Nephron (organoid): ENCODE measurements around the gene CEP19.
A peak's percentile ranks its signal among the peaks of the same experiment; 100 is the strongest.
"Not testable (repeated sequence)": the region's sequence is repeated elsewhere in the genome, so short reads cannot be mapped to it uniquely, and the experiment has no call there.

Source experiments
- H3K27ac Mint-ChIP-seq, 3 experiments: 2 replicates each; pipeline ENCODE4 v1.8.0; 2020; ENCODE audit warnings: mixed read lengths in 3 of 3, mild to moderate bottlenecking in 2 of 3, moderate library complexity in 1 of 3
- H3K27me3 Mint-ChIP-seq: 2 replicates; pipeline ENCODE4 v1.8.0; 2021; ENCODE audit warnings: low read depth, mild to moderate bottlenecking, moderate library complexity, mixed read lengths
- H3K36me3 Mint-ChIP-seq: 2 replicates; pipeline ENCODE4 v1.8.0; 2020; ENCODE audit warnings: low read depth, mixed read lengths
- H3K4me1 Mint-ChIP-seq: 2 replicates; pipeline ENCODE4 v1.8.0; 2020; ENCODE audit warnings: mixed read lengths
- H3K4me3 Mint-ChIP-seq, 3 experiments: 2 replicates each; pipeline ENCODE4 v1.8.0; 2020; ENCODE audit warnings: mild to moderate bottlenecking in 3 of 3, mixed read lengths in 3 of 3, moderate library complexity in 2 of 3
- H3K9me3 Mint-ChIP-seq: 2 replicates; pipeline ENCODE4 v1.8.0; 2020; ENCODE audit warnings: mixed read lengths
- TF ChIP-seq, protein P1 (sequence below), 3 experiments: fragments of 200-600 bp; sonication (generic); IDR thresholded peaks; one replicate each; pipeline ENCODE4 v1.5.0; 2021; ENCODE audit warnings: antibody characterized with exemption in 3 of 3; ENCODE audit not compliant: unreplicated experiment in 3 of 3

The CEP19 gene

DNA sequence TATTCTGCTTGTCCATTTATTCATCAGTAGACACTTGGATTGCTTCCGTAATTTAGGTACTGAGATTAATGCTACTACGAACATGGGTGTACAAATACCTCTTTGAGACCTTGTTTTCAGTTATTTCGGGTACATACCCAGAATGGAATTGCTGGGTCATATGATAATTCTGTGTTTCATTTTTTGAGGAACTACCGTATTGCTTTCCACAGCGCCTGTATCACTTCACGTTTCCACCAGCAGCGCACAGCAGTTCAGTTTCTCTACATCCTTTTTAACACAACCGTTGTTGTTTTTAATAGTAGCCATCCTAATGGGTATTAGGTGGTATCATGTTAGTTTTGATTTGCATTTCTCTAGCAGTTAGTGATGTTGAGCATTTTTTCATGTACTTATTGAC is 37.1 kb upstream of the CEP19 start:
- TF ChIP-seq, protein P1, sequence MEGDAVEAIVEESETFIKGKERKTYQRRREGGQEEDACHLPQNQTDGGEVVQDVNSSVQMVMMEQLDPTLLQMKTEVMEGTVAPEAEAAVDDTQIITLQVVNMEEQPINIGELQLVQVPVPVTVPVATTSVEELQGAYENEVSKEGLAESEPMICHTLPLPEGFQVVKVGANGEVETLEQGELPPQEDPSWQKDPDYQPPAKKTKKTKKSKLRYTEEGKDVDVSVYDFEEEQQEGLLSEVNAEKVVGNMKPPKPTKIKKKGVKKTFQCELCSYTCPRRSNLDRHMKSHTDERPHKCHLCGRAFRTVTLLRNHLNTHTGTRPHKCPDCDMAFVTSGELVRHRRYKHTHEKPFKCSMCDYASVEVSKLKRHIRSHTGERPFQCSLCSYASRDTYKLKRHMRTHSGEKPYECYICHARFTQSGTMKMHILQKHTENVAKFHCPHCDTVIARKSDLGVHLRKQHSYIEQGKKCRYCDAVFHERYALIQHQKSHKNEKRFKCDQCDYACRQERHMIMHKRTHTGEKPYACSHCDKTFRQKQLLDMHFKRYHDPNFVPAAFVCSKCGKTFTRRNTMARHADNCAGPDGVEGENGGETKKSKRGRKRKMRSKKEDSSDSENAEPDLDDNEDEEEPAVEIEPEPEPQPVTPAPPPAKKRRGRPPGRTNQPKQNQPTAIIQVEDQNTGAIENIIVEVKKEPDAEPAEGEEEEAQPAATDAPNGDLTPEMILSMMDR (IDR thresholded peaks at IDR 0.05; ENCODE audit: unreplicated experiment in 3 of 3) = no peak
- H3K4me1 Mint-ChIP-seq = no peaks in the 10 kb centered on the region
- H3K4me3 Mint-ChIP-seq = no peak overlapping the region
- no peaks in the 10 kb centered on the region for H3K27me3 Mint-ChIP-seq
- H3K36me3 Mint-ChIP-seq = peaks cover 73% of the 10 kb centered on the region
- no peak overlapping the region for H3K27ac Mint-ChIP-seq
- H3K9me3 Mint-ChIP-seq = peaks cover 18% of the 10 kb centered on the region

DNA sequence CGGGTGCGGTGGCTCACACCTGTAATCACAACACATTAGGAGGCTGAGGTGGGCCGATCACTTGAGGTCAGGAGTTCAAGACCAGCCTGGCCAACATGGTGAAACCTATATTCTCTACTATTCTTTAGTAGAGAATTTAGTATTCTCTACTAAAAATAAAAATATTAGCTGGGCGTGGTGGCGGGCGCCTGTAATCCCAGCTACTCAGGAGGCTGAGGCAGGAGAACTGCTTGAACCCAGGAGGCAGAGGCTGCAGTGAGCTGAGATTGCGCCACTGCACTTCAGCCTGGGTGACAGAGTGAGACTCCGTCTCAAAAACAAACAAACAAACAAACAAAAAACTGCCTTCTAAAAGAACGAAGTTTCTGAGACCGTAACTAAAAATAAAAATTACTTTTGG is 31.5 kb upstream of the CEP19 start:
- Mint-ChIP-seq H3K36me3 (peaks cover 38% of the 10 kb centered on the region), H3K4me1 (peaks cover 16% of the 10 kb centered on the region)
- not testable (repeated sequence) for H3K27ac Mint-ChIP-seq, H3K27me3 Mint-ChIP-seq, H3K9me3 Mint-ChIP-seq, H3K4me3 Mint-ChIP-seq

DNA sequence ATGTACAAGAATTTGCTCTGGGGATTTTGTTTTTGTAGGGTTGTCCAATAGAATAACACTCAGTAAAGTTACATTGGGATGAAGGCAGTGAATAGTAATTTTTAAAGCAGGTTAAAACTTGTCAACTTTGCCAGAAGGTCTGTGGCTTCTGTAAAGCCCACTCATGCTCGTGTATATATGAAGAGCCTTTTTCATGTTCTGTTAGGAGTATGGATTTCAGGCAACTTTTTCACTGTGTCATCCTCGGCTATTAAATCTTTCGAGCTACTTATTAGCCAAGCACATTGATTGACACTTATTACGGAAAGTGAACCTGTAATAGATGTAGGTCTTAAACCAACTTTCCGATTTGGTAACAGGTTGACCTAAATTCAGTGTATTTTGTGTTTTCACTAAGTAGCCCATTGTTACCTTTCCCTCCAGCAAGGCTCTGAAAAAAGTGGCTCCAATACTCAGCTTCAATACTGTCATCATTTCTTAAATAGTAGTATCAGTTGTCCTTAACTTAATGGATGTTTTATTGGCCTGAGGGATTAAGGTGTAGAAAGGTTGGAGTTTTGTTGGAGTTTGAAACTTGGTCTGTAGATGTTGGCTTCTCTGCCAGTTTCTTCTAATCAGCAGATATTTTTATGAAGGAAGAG is 29.3 kb upstream of the CEP19 start:
- H3K4me1 Mint-ChIP-seq = peaks cover 16% of the 10 kb centered on the region
- peak overlapping the region; percentile 93 to 99 (median 99) for H3K27ac Mint-ChIP-seq
- peaks cover 5% of the 10 kb centered on the region for H3K9me3 Mint-ChIP-seq
- peaks cover 39% of the 10 kb centered on the region for H3K36me3 Mint-ChIP-seq
- peak overlapping the region; percentile 95 to 99 (median 96) for H3K4me3 Mint-ChIP-seq
- TF ChIP-seq, protein P1 (IDR thresholded peaks at IDR 0.05; ENCODE audit: unreplicated experiment in 3 of 3) = no peak
- H3K27me3 Mint-ChIP-seq = no peaks in the 10 kb centered on the region

GRCh38 chr3:196740481-196741248 is 28.6 kb upstream of the CEP19 start:
- TF ChIP-seq, protein P1 (IDR thresholded peaks at IDR 0.05; ENCODE audit: unreplicated experiment in 3 of 3) = no peak
- H3K9me3 Mint-ChIP-seq = peaks cover 5% of the 10 kb centered on the region
- H3K27me3 Mint-ChIP-seq = no peaks in the 10 kb centered on the region
- peak overlapping the region; percentile 93 to 99 (median 99) for H3K27ac Mint-ChIP-seq
- H3K4me3 Mint-ChIP-seq = peak overlapping the region; percentile 95 to 99 (median 96)
- H3K4me1 Mint-ChIP-seq = peaks cover 16% of the 10 kb centered on the region
- H3K36me3 Mint-ChIP-seq = peaks cover 35% of the 10 kb centered on the region

- H3K27me3 Mint-ChIP-seq = no peaks in the 10 kb centered on the region
- H3K9me3 Mint-ChIP-seq = peaks cover 5% of the 10 kb centered on the region
Measured at GRCh38 chr3:196739671-196740480, 27.8 kb upstream of the CEP19 start, which contains the start of gene PAK2. Gene PAK2, plus strand, starts transcription at chr3:196739857. Its CDS starts 42,790 bp downstream, at chr3:196782647.

More at GRCh38 chr3:196739671-196740480, 27.8 kb upstream of the CEP19 start, which contains the start of gene PAK2:
- Mint-ChIP-seq H3K36me3 (peaks cover 34% of the 10 kb centered on the region), H3K4me1 (peaks cover 16% of the 10 kb centered on the region), H3K27ac (peak within 1 kb of the TSS; percentile 93 to 99 (median 99)), H3K4me3 (peak within 1 kb of the TSS; percentile 95 to 99 (median 96))
- TF ChIP-seq, protein P1 (IDR thresholded peaks at IDR 0.05; ENCODE audit: unreplicated experiment in 3 of 3) = peak in 1 of 3 experiments; percentile 5
